ENCODE results near the gene RAPGEFL1.
"Not testable (repeated sequence)": the region's sequence is repeated elsewhere in the genome, so short reads cannot be mapped to it uniquely, and the experiment has no call there.

Gene RAPGEFL1

GRCh38 chr17:40224718-40225550 is 47.7 kb downstream of the RAPGEFL1 start:
- H3K36me3 ChIP-seq = peaks cover 43% of the 10 kb centered on the region
- no peak overlapping the region for H3K4me3 ChIP-seq
- no peak overlapping the region for H3K4me2 ChIP-seq
- H3K4me1 ChIP-seq = peaks cover 13% of the 10 kb centered on the region
- H3K27me3 ChIP-seq = no peaks in the 10 kb centered on the region
- H3K27ac ChIP-seq = no peak overlapping the region
- H4K20me1 ChIP-seq = peaks cover 27% of the 10 kb centered on the region
- H3K9ac ChIP-seq = no peak overlapping the region
- no peaks in the 10 kb centered on the region for H3K9me3 ChIP-seq
- TF ChIP-seq Cebpa-rat (IDR thresholded peaks at IDR 0.05) = no peak

DNA sequence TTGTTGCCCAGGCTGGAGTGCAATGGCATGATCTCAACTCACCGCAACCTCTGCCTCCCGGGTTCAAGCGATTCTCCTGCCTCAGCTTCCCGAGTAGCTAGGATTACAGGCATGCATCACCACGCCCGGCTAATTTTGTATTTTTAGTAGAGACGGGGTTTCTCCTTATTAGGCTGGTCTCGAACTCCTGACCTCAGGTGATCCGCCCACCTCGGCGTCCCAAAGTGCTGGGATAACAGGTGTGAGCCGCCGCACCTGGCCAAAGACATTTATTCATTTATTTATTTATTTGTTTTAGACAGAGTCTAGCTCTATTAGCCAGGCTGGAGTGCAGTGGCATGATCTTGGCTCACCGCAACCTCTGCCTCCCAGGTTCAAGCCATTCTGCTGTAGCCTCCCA is 51.9 kb downstream of the RAPGEFL1 start:
- H3K4me3 ChIP-seq, H3K4me2 ChIP-seq, H3K9ac ChIP-seq, H3K27me3 ChIP-seq, H3K27ac ChIP-seq, H3K9me3 ChIP-seq, H3K4me1 ChIP-seq: not testable (repeated sequence)
- H4K20me1 ChIP-seq = peaks cover 45% of the 10 kb centered on the region
- H3K36me3 ChIP-seq = peaks cover 67% of the 10 kb centered on the region

DNA sequence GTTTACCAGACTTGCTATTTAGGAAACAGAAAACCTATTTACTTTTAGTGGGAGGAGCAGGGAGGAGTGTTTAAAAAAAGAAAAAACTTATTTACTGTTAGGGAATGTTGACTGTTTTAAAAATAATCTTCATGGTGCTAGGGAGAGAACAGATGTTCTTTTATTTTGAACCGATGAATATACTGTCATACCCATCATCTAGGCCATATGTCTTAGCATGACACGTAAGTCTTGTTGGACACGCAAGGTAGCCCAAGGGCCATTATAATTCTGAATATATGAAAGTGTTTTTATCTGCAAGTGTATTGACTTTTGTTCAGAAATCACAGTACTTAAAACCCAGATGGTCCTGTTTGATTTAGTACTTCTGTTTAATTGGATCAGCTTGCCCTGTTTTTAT is 53.4 kb downstream of the RAPGEFL1 start:
- no peak overlapping the region for H3K27ac ChIP-seq
- H3K36me3 ChIP-seq = peaks cover 69% of the 10 kb centered on the region
- H3K27me3 ChIP-seq = no peaks in the 10 kb centered on the region
- no peak overlapping the region for H3K4me2 ChIP-seq
- no peak overlapping the region for H3K9ac ChIP-seq
- no peak for TF ChIP-seq Cebpa-rat (IDR thresholded peaks at IDR 0.05)
- H3K9me3 ChIP-seq = no peaks in the 10 kb centered on the region
- peaks cover 42% of the 10 kb centered on the region for H4K20me1 ChIP-seq
- no peak overlapping the region for H3K4me3 ChIP-seq
- no peaks in the 10 kb centered on the region for H3K4me1 ChIP-seq

DNA sequence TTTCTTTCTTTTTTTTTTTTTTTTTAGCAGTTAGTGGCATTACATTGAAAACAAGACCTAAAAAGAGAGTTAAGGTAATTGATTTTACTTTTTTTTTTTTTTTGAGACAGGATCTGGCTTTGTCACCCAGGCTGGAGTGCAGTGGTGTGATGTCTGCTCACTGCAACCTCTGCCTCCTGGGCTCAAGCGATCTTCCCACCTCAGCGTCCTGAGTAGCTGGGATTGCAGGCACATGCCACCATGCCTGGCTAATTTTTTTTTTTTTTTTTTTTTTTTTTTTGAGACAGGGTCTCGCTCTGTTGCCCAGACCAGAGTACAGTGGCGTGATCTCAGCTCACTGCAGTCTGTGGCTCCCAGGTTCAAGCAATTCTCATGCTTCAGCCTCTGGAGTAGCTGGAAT is 54.7 kb downstream of the RAPGEFL1 start:
- not testable (repeated sequence) for H3K27me3 ChIP-seq, H3K9me3 ChIP-seq, H3K4me1 ChIP-seq, H3K27ac ChIP-seq, H3K4me3 ChIP-seq, H3K4me2 ChIP-seq, H3K9ac ChIP-seq
- Histone ChIP-seq H4K20me1 (peaks cover 53% of the 10 kb centered on the region), H3K36me3 (peaks cover 70% of the 10 kb centered on the region)

DNA sequence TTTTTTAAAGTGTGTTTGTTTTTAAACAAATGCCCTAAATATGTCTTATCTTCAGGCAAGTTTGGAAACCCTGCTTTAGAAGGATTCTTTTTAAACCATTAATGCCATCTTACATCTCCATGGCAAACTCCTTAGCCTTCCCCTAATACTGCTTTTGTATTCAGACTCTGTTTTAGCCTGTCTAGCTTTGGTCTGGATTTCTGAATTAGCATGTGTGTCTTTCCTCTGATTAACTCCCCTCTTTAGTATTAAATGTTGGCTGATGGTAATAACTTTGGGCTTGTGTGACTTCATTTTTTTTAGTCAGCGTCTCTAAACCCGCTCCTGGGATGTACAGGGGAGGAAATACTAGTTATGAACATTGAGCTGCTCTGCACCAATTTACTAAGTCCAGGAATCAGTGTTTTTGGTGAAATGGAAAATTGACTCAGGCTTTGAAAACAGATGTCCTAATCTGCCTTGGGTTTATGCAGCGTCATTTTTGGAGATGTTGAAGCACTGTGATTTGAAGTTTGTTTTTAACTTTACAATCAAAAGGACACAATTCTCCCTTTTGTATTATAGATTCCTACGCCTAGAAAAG is 64.1 kb downstream of the RAPGEFL1 start:
- no peak overlapping the region for H3K27ac ChIP-seq
- H3K4me3 ChIP-seq = no peak overlapping the region
- no peak overlapping the region for H3K9ac ChIP-seq
- H3K4me1 ChIP-seq = no peaks in the 10 kb centered on the region
- H4K20me1 ChIP-seq = peaks cover 85% of the 10 kb centered on the region
- H3K4me2 ChIP-seq = no peak overlapping the region
- no peaks in the 10 kb centered on the region for H3K9me3 ChIP-seq
- no peaks in the 10 kb centered on the region for H3K27me3 ChIP-seq
- peaks cover 27% of the 10 kb centered on the region for H3K36me3 ChIP-seq
- no peak for TF ChIP-seq Cebpa-rat (IDR thresholded peaks at IDR 0.05)

GRCh38 chr17:40242774-40243173 is 65.5 kb downstream of the RAPGEFL1 start:
- Histone ChIP-seq H3K4me3 (no peak overlapping the region), H3K4me2 (no peak overlapping the region), H3K27ac (no peak overlapping the region), H3K27me3 (no peaks in the 10 kb centered on the region), H4K20me1 (peaks cover 92% of the 10 kb centered on the region), H3K9ac (no peak overlapping the region), H3K9me3 (no peaks in the 10 kb centered on the region), H3K4me1 (no peaks in the 10 kb centered on the region), H3K36me3 (peaks cover 18% of the 10 kb centered on the region)
- no peak for TF ChIP-seq Cebpa-rat (IDR thresholded peaks at IDR 0.05)

- Histone ChIP-seq H3K4me1 (no peaks in the 10 kb centered on the region), H3K27me3 (no peaks in the 10 kb centered on the region), H4K20me1 (peaks cover 92% of the 10 kb centered on the region), H3K27ac (no peak overlapping the region), H3K36me3 (peaks cover 9% of the 10 kb centered on the region; the same call in 1 of the 2 replicates), H3K9me3 (no peaks in the 10 kb centered on the region), H3K9ac (no peak overlapping the region), H3K4me2 (no peak overlapping the region), H3K4me3 (no peak overlapping the region)
- no peak for TF ChIP-seq Cebpa-rat (IDR thresholded peaks at IDR 0.05)
Measured at GRCh38 chr17:40243761-40244160, 66.5 kb downstream of the RAPGEFL1 start.

DNA sequence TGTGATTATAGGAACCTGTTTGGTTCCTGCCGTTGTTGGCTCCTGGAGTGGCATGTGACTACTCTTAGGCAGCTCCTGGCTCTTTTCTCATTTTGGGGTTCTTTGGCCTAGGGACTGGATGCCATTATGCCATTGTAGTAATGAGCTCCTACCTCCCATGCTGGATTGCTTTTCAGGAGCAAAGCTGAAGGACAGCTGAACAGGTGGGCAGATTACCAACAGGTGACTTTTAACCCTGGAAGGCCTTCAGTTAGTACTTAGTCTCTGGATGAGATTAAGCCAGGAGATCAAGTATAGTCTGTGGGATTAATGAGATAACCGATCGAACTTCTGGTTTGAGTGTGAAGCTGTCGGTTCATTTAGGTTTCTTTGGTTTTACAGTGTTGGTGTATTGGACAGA is 67.0 kb downstream of the RAPGEFL1 start:
- H3K27ac ChIP-seq = no peak overlapping the region
- no peak overlapping the region for H3K9ac ChIP-seq
- no peaks in the 10 kb centered on the region for H3K27me3 ChIP-seq
- no peaks in the 10 kb centered on the region for H3K9me3 ChIP-seq
- H3K4me3 ChIP-seq = no peak overlapping the region
- peaks cover 96% of the 10 kb centered on the region for H4K20me1 ChIP-seq
- peaks cover 9% of the 10 kb centered on the region; the same call in 1 of the 2 replicates for H3K36me3 ChIP-seq
- H3K4me2 ChIP-seq = no peak overlapping the region
- no peak for TF ChIP-seq Cebpa-rat (IDR thresholded peaks at IDR 0.05)
- no peaks in the 10 kb centered on the region for H3K4me1 ChIP-seq

Data from BLaER1 (cell line).